ENCODE data around the gene FICD.
"Not testable (repeated sequence)": the region's sequence is repeated elsewhere in the genome, so short reads cannot be mapped to it uniquely, and the experiment has no call there.

FICD gene

GRCh38 chr12:108484845-108485244 lies 30.2 kb upstream of the FICD start:
- no peak overlapping the region for H3K9ac ChIP-seq (ENCODE audit: low read depth, low read length)
- H2AFZ ChIP-seq (ENCODE audit: low read depth, low read length): no peak overlapping the region
- H3K9me3 ChIP-seq (ENCODE audit: insufficient read depth, low read length, severe bottlenecking): no peaks in the 10 kb centered on the region
- no peaks in the 10 kb centered on the region for H3K4me1 ChIP-seq (ENCODE audit: insufficient read depth, low read length)
- H3K27ac ChIP-seq (ENCODE audit: low read length): no peak overlapping the region
- no peaks in the 10 kb centered on the region for H3K36me3 ChIP-seq (ENCODE audit: insufficient read depth, low read length)
- no peak for DNase-seq
- no peak overlapping the region for H3K4me3 ChIP-seq (ENCODE audit: low read depth in 1 of 2, low read length in 2 of 2)
- no peak overlapping the region for H3K4me2 ChIP-seq (ENCODE audit: insufficient read depth, low read length)
- no peak for TF ChIP-seq CTCF (IDR thresholded peaks at IDR 0.05; ENCODE audit: borderline replicate concordance, extremely low read depth, low read length, poor library complexity, severe bottlenecking)
- TF ChIP-seq EZH2 (IDR thresholded peaks at IDR 0.05; ENCODE audit: borderline replicate concordance, low read depth, low read length, severe bottlenecking): no peak
- no peaks in the 10 kb centered on the region for H3K79me2 ChIP-seq (ENCODE audit: insufficient read depth, low read length)
- H3K27me3 ChIP-seq (ENCODE audit: insufficient read depth, low read length, poor library complexity): no peaks in the 10 kb centered on the region
- H4K20me1 ChIP-seq (ENCODE audit: insufficient read depth, low read length): no peaks in the 10 kb centered on the region
- no peak for ATAC-seq (ENCODE audit: insufficient read depth, low read depth)

GRCh38 chr12:108485371-108485770 lies 29.7 kb upstream of the FICD start:
- H3K9ac ChIP-seq (ENCODE audit: low read depth, low read length); H3K4me2 ChIP-seq (ENCODE audit: insufficient read depth, low read length); H2AFZ ChIP-seq (ENCODE audit: low read depth, low read length); ATAC-seq (ENCODE audit: insufficient read depth, low read depth); H4K20me1 ChIP-seq (ENCODE audit: insufficient read depth, low read length); H3K79me2 ChIP-seq (ENCODE audit: insufficient read depth, low read length); DNase-seq; H3K4me1 ChIP-seq (ENCODE audit: insufficient read depth, low read length); H3K27ac ChIP-seq (ENCODE audit: low read length); H3K9me3 ChIP-seq (ENCODE audit: insufficient read depth, low read length, severe bottlenecking); H3K4me3 ChIP-seq (ENCODE audit: low read depth in 1 of 2, low read length in 2 of 2); H3K36me3 ChIP-seq (ENCODE audit: insufficient read depth, low read length); H3K27me3 ChIP-seq (ENCODE audit: insufficient read depth, low read length, poor library complexity): not testable (repeated sequence)

- DNase-seq; H4K20me1 ChIP-seq (ENCODE audit: insufficient read depth, low read length); H3K4me3 ChIP-seq (ENCODE audit: low read depth in 1 of 2, low read length in 2 of 2); ATAC-seq (ENCODE audit: insufficient read depth, low read depth); H3K4me2 ChIP-seq (ENCODE audit: insufficient read depth, low read length); H3K36me3 ChIP-seq (ENCODE audit: insufficient read depth, low read length); H2AFZ ChIP-seq (ENCODE audit: low read depth, low read length); H3K9ac ChIP-seq (ENCODE audit: low read depth, low read length); H3K4me1 ChIP-seq (ENCODE audit: insufficient read depth, low read length); H3K27ac ChIP-seq (ENCODE audit: low read length); H3K9me3 ChIP-seq (ENCODE audit: insufficient read depth, low read length, severe bottlenecking); H3K27me3 ChIP-seq (ENCODE audit: insufficient read depth, low read length, poor library complexity); H3K79me2 ChIP-seq (ENCODE audit: insufficient read depth, low read length): not testable (repeated sequence)
Observed at GRCh38 chr12:108487029-108487428, 28.0 kb upstream of the FICD start.

GRCh38 chr12:108491256-108491655 lies 23.8 kb upstream of the FICD start:
- H3K4me2 ChIP-seq (ENCODE audit: insufficient read depth, low read length): no peak overlapping the region
- H3K9me3 ChIP-seq (ENCODE audit: insufficient read depth, low read length, severe bottlenecking): no peaks in the 10 kb centered on the region
- no peaks in the 10 kb centered on the region for H3K36me3 ChIP-seq (ENCODE audit: insufficient read depth, low read length)
- no peak for DNase-seq
- no peak for ATAC-seq (ENCODE audit: insufficient read depth, low read depth)
- H3K4me1 ChIP-seq (ENCODE audit: insufficient read depth, low read length): no peaks in the 10 kb centered on the region
- no peaks in the 10 kb centered on the region for H4K20me1 ChIP-seq (ENCODE audit: insufficient read depth, low read length)
- H3K79me2 ChIP-seq (ENCODE audit: insufficient read depth, low read length): no peaks in the 10 kb centered on the region
- H3K4me3 ChIP-seq (ENCODE audit: low read depth in 1 of 2, low read length in 2 of 2): no peak overlapping the region
- peaks cover 12% of the 10 kb centered on the region for H3K27me3 ChIP-seq (ENCODE audit: insufficient read depth, low read length, poor library complexity)
- TF ChIP-seq EZH2 (IDR thresholded peaks at IDR 0.05; ENCODE audit: borderline replicate concordance, low read depth, low read length, severe bottlenecking): no peak
- no peak for TF ChIP-seq CTCF (IDR thresholded peaks at IDR 0.05; ENCODE audit: borderline replicate concordance, extremely low read depth, low read length, poor library complexity, severe bottlenecking)
- no peak overlapping the region for H2AFZ ChIP-seq (ENCODE audit: low read depth, low read length)
- no peak overlapping the region for H3K9ac ChIP-seq (ENCODE audit: low read depth, low read length)
- no peak overlapping the region for H3K27ac ChIP-seq (ENCODE audit: low read length)
